Activated CD8-positive, alpha-beta memory T cell treated with anti-CD3 and anti-CD28 coated beads for 4 hours (primary cell): ENCODE measurements around the gene TBX10.
"Not testable (repeated sequence)": the region's sequence is repeated elsewhere in the genome, so short reads cannot be mapped to it uniquely, and the experiment has no call there.

Experiments
- DNase-seq, 2 donors: peaks; one replicate each; pipeline ENCODE4 v3.0.0-alpha.2; 2020; ENCODE audit warnings: low read depth in 2 of 2

TBX10 gene

GRCh38 chr11:67599149-67599548, 40.4 kb downstream of the TBX10 start:
- DNase-seq: no peak

GRCh38 chr11:67597963-67598362, 41.6 kb downstream of the TBX10 start:
- not testable (repeated sequence) for DNase-seq

GRCh38 chr11:67597458-67597857, 42.1 kb downstream of the TBX10 start:
- not testable (repeated sequence) for DNase-seq

- no peak for DNase-seq
These were observed 42.7 kb downstream of the TBX10 start for GRCh38 chr11:67596753-67597300.

- DNase-seq: no peak
These were observed 45.1 kb downstream of the TBX10 start for GRCh38 chr11:67594480-67594879.

- DNase-seq: no peak
These were observed 46.0 kb downstream of the TBX10 start for GRCh38 chr11:67593565-67593905.

GRCh38 chr11:67592880-67593564, 46.5 kb downstream of the TBX10 start:
- DNase-seq: no peak

GRCh38 chr11:67588899-67589415, 50.6 kb downstream of the TBX10 start:
- DNase-seq: not testable (repeated sequence)

- DNase-seq: no peak
These were observed 51.4 kb downstream of the TBX10 start for GRCh38 chr11:67588136-67588503.

- DNase-seq: no peak
These were observed 52.9 kb downstream of the TBX10 start for GRCh38 chr11:67586568-67587250.

- no peak for DNase-seq
These were observed 53.7 kb downstream of the TBX10 start for GRCh38 chr11:67585911-67586310.

- no peak for DNase-seq
These were observed 54.4 kb downstream of the TBX10 start for GRCh38 chr11:67584881-67585873.

GRCh38 chr11:67584205-67584880, 55.2 kb downstream of the TBX10 start:
- no peak for DNase-seq

- DNase-seq: peak; percentile 59 to 66
These were observed 56.0 kb downstream of the TBX10 start, which contains the start of gene GSTP1 for GRCh38 chr11:67583247-67584204. Gene GSTP1 (plus strand): TSS chr11:67583812. CDS start chr11:67583844, 32 bp downstream.

- DNase-seq: no peak
These were observed 57.6 kb downstream of the TBX10 start for GRCh38 chr11:67582011-67582410.

- DNase-seq: no peak
These were observed 58.1 kb downstream of the TBX10 start for GRCh38 chr11:67581469-67581868.
